Stomach (tissue), 9 donors: ENCODE results near the gene SPAG16. TPM values are rescaled to one million over a fixed set of nuclear protein-coding genes. Genes with fewer than 3 reads are reported as not detected.

Experiments used
- DNase-seq, 2 donors: peaks; one replicate each; pipeline versions ENCODE4 v3.0.0 to v3.0.0-alpha.2; 2013 to 2019
- H3K27ac ChIP-seq, 5 donors: fragments of 200-600 bp in 4 of 5; sonication (generic) in 4 of 5; one replicate each; pipeline ENCODE4 v1.5.1; 2013 to 2019; ENCODE audit warnings: mild to moderate bottlenecking in 1 of 5, moderate library complexity in 1 of 5
- H3K27me3 ChIP-seq, 3 donors: fragments of 200-600 bp; sonication (generic); one replicate each; pipeline ENCODE4 v1.5.1; 2017 to 2019; ENCODE audit warnings: mixed run types in 1 of 3
- H3K36me3 ChIP-seq, 4 donors: fragments of 200-600 bp; sonication (generic); 1 replicate in 3 of 4; 2 replicates in 1 of 4; pipeline ENCODE4 v1.5.1; 2016 to 2019
- H3K4me1 ChIP-seq, 4 donors: fragments of 200-600 bp; sonication (generic); one replicate each; pipeline ENCODE4 v1.5.1; 2016 to 2019
- H3K4me3 ChIP-seq, 4 donors: fragments of 200-600 bp; sonication (generic) in 3 of 4; one replicate each; pipeline ENCODE4 v1.5.1; 2016 to 2019; ENCODE audit warnings: mild to moderate bottlenecking in 1 of 4
- H3K9me3 ChIP-seq, 4 donors: fragments of 200-600 bp; sonication (generic); one replicate each; pipeline ENCODE4 v1.5.1; 2016 to 2019
- CTCF ChIP-seq, 7 experiments: fragments of 450-650 bp in 4 of 7; fragments of 200-600 bp in 3 of 7; sonication (generic) in 3 of 7; IDR thresholded peaks; one replicate each; pipeline ENCODE4 v1.5.1; 2016 to 2019; ENCODE audit warnings: antibody characterized with exemption in 7 of 7, control low read depth in 2 of 7, mild to moderate bottlenecking in 1 of 7
- EP300 ChIP-seq: sonication (generic); formaldehyde crosslinking; IDR thresholded peaks from one replicate; pipeline ENCODE4 v1.6.1; 2017; ENCODE audit warnings: antibody characterized with exemption
- POLR2A ChIP-seq, 4 donors: fragments of 450-650 bp; IDR thresholded peaks; one replicate each; pipeline ENCODE4 v1.6.1; 2016; ENCODE audit warnings: antibody characterized with exemption in 4 of 4, control low read depth in 2 of 4, mild to moderate bottlenecking in 1 of 4, moderate library complexity in 1 of 4
- POLR2AphosphoS5 ChIP-seq, 3 donors: sonication (generic); formaldehyde crosslinking; IDR thresholded peaks; one replicate each; pipeline ENCODE4 v1.6.1; 2016; ENCODE audit warnings: antibody characterized with exemption in 3 of 3
- WGBS, 5 donors: extraction: QIAGEN DNeasy Blood & Tissue Kit in 3 of 5; methylation state at CpG; one replicate each; pipeline versions ENCODE4 v1.1.5 to v1.1.7; 2013 to 2018; 5-methylcytosine and 5-hydroxymethylcytosine counted together
- intact Hi-C: fragments of 100-400 bp; cut with DNase I; formaldehyde crosslinking; loops from one replicate; pipeline ENCODE4 v1.15.1; 2023; ENCODE audit warnings: low total_unique reads
- polyA plus RNA-seq, 3 donors: library from polyadenylated mRNA; stranded (reverse); fragments of 200-250 nt; gene quantifications; one replicate each; pipeline ENCODE4 v1.2.3, GENCODE V29; 2013
- total RNA-seq, 5 donors: library from RNA; depleted of rRNA; stranded (reverse); fragments of >200 nt; gene quantifications; one replicate each; pipeline versions ENCODE4 v1.1.0 to v1.2.3, GENCODE V29; 2014 to 2016
- donor health status: healthy with polysubstance abuse.
- donor health status: Bipolar disorder and iron deficiency.
- donor health status: healthy.

The SPAG16 gene
- total and polyA plus RNA-seq, 8 donors = 16.0 to 137 (median 34.4) TPM

- Histone ChIP-seq H3K4me1 (no peaks in the 10 kb centered on the region), H3K9me3 (no peaks in the 10 kb centered on the region), H3K27ac (no peak overlapping the region), H3K27me3 (no peaks in the 10 kb centered on the region), H3K4me3 (no peak overlapping the region), H3K36me3 (no peaks in the 10 kb centered on the region)
- DNase-seq = peak in 1 of 2 donors; percentile 42
- intact Hi-C loops = no loop called here
- WGBS, 5 donors = 7 to 22% (median 9%) methylated on average over 1 of the region's 1 CpG
- no peak for TF ChIP-seq POLR2A (IDR thresholded peaks at IDR 0.05)
- no peak for TF ChIP-seq CTCF (IDR thresholded peaks at IDR 0.05)
- TF ChIP-seq EP300 = no peak
- TF ChIP-seq POLR2AphosphoS5 (IDR thresholded peaks at IDR 0.05) = no peak
Measured at GRCh38 chr2:213806125-213806726, 522.0 kb downstream of the SPAG16 start.

- TF ChIP-seq POLR2A (IDR thresholded peaks at IDR 0.05) (no peak), POLR2AphosphoS5 (IDR thresholded peaks at IDR 0.05) (no peak), EP300 (no peak), CTCF (IDR thresholded peaks at IDR 0.05) (no peak)
- intact Hi-C loops = no loop called here
- H3K27ac ChIP-seq = no peak overlapping the region
Measured at GRCh38 chr2:213816583-213816982, 532.3 kb downstream of the SPAG16 start.

GRCh38 chr2:213818436-213818835, 534.2 kb downstream of the SPAG16 start:
- H3K4me3 ChIP-seq = no peak overlapping the region
- H3K27me3 ChIP-seq = no peaks in the 10 kb centered on the region
- H3K36me3 ChIP-seq = no peaks in the 10 kb centered on the region
- no peak overlapping the region for H3K27ac ChIP-seq
- TF ChIP-seq EP300 = no peak
- TF ChIP-seq POLR2AphosphoS5 (IDR thresholded peaks at IDR 0.05) = no peak
- TF ChIP-seq CTCF (IDR thresholded peaks at IDR 0.05) = no peak
- TF ChIP-seq POLR2A (IDR thresholded peaks at IDR 0.05) = no peak
- peaks cover 0 to 9% (median 2%) of the 10 kb centered on the region in 4 donors for H3K9me3 ChIP-seq
- intact Hi-C loops = no loop called here
- 24 to 40% (median 26%) methylated on average over 1 of the region's 1 CpG for WGBS, 5 donors
- H3K4me1 ChIP-seq = no peaks in the 10 kb centered on the region
- DNase-seq = no peak

More at GRCh38 chr2:213816583-213816982, 532.3 kb downstream of the SPAG16 start:
- Histone ChIP-seq H3K9me3 (no peaks in the 10 kb centered on the region), H3K36me3 (no peaks in the 10 kb centered on the region), H3K4me1 (no peaks in the 10 kb centered on the region), H3K4me3 (no peak overlapping the region), H3K27me3 (no peaks in the 10 kb centered on the region)
- no peak for DNase-seq

GRCh38 chr2:213834331-213834730, 550.1 kb downstream of the SPAG16 start:
- no peak for TF ChIP-seq POLR2A (IDR thresholded peaks at IDR 0.05)
- TF ChIP-seq EP300 = no peak
- TF ChIP-seq POLR2AphosphoS5 (IDR thresholded peaks at IDR 0.05) = no peak
- H3K4me3 ChIP-seq = no peak overlapping the region
- no peak for DNase-seq
- no peaks in the 10 kb centered on the region for H3K27me3 ChIP-seq
- H3K27ac ChIP-seq = no peak overlapping the region
- H3K9me3 ChIP-seq = peaks cover 0 to 9% (median 2%) of the 10 kb centered on the region in 4 donors
- intact Hi-C loops = no loop called here
- no peaks in the 10 kb centered on the region for H3K36me3 ChIP-seq
- H3K4me1 ChIP-seq = no peaks in the 10 kb centered on the region

- no peak overlapping the region for H3K27ac ChIP-seq
- no peaks in the 10 kb centered on the region for H3K36me3 ChIP-seq
- H3K4me1 ChIP-seq = no peaks in the 10 kb centered on the region
- no peaks in the 10 kb centered on the region for H3K27me3 ChIP-seq
- intact Hi-C loops = no loop called here
- no peak for TF ChIP-seq POLR2AphosphoS5 (IDR thresholded peaks at IDR 0.05)
- no peak for TF ChIP-seq CTCF (IDR thresholded peaks at IDR 0.05)
- no peak for TF ChIP-seq POLR2A (IDR thresholded peaks at IDR 0.05)
- TF ChIP-seq EP300 = no peak
- no peak overlapping the region for H3K4me3 ChIP-seq
- 53 to 92% (median 81%) methylated on average over 1 of the region's 1 CpG for WGBS, 5 donors
- peaks cover 0 to 5% (median 0%) of the 10 kb centered on the region in 4 donors for H3K9me3 ChIP-seq
- no peak for DNase-seq
Measured at GRCh38 chr2:213834746-213835145, 550.5 kb downstream of the SPAG16 start.
